Measurements from ENCODE around the gene UMAD1. TPM values are rescaled to one million over a fixed set of nuclear protein-coding genes. Genes with fewer than 3 reads are reported as not detected.

Gene UMAD1
- total RNA-seq, 1 donor from 2014 or later: 11.9 TPM

- DNase-seq: peak; percentile 31
Measured at GRCh38 chr7:7830122-7830878, 189.7 kb downstream of the UMAD1 start.

GRCh38 chr7:7832518-7832917 lies 192.0 kb downstream of the UMAD1 start:
- DNase-seq: no peak

- DNase-seq: no peak
Measured at GRCh38 chr7:7834761-7835160, 194.2 kb downstream of the UMAD1 start.

DNA sequence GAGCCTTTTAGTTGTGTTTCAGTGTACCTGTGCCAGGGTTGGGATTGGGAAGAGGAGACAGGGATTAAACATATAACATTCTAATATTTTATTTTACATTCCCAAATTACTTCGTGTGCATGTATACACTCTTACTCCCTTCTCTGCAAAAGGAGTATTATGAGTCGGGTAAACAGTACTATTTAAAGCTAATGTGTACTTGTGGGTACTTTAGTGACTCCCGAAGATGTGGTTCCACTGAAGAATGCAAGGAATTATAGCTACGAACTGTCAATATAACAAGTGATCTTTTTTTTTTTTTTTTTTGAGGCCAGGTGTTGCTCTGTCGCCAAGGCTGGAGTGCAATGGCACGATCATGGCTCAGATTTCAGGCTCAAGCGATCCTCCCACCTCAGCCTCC lies 200.5 kb downstream of the UMAD1 start:
- DNase-seq: no peak

DNA sequence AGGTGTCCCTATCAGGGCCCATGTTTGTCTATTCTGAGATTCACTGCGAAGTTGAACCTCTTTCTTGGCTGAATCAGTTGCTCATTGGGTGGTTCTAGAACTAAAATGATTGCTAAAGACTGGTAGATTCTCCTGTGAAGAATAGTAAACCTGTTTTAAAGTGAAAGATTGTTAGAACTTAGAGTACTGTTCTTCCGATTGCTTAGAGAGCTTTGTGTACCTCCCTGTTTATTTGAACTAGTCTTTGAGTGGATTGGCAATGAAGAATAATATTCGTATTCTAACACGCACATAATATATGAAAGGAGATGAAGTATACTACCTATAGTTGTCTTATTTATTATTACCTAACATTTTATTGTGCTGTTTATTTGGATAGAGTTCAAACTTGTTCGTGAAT lies 202.7 kb downstream of the UMAD1 start:
- no peak for DNase-seq

- no peak for DNase-seq
Measured at GRCh38 chr7:7843972-7844371, 203.4 kb downstream of the UMAD1 start.

- no peak for DNase-seq
Measured at GRCh38 chr7:7848246-7848645, 207.7 kb downstream of the UMAD1 start.

DNA sequence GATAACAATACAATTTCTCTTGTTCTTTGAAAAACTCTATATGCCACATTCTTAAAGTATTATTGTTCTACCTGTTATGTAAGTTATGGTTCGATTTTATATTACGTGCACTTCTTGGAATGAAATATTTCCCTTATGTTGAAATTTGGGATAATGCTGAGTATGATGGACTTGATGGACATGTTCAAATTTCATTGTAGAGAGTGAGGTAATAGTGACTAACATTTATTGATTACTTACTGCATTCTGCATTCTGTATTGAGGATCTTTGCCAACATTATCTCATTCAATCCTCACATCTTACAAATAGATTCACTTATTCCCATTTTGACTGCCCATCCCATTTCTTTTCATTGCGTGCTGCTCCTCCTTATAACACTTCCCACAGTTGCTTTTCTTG lies 208.3 kb downstream of the UMAD1 start:
- no peak for DNase-seq

- DNase-seq: no peak
Measured at GRCh38 chr7:7850150-7850549, 209.6 kb downstream of the UMAD1 start.

DNA sequence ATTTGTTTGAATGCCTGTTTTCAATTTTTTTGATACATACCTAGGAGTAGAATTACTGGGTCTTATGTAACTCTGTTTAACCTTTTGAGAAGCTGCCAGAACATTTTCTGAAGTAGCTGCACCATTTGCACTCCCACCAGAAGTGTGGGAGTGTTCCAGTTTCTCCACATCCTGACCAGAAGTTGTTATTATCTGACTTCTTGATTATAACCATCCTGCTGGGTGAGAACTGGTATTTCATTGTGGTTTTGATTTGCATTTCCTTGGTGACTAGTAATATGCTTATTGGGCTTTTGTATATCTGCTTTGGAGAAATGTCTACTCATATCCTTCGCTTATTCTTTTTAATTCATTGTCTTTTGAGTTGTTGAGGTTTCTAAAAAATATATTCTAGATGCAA lies 210.8 kb downstream of the UMAD1 start:
- no peak for DNase-seq

GRCh38 chr7:7851991-7852390 lies 211.4 kb downstream of the UMAD1 start:
- DNase-seq: no peak

DNA sequence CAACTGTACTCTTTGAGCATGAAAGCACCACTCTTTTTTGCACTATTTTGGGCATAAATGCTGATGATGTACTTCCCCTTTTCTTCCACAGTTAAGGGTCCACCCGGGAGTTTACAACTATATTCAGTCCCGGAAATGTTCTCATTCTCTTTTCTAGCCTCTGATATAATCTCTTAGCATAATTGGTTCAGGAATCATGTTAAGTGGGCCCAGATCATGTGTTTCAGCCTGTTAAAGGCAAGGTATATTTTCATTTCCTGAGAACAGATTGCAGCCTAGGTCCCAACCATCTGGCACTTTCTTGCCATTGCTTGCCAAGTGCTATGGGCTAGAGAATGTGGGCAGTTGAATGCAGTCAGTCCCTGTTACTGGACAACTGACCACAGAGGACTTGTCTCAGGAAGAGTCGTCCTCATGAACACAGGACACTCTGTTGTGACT lies 216.6 kb downstream of the UMAD1 start:
- DNase-seq: no peak

GRCh38 chr7:7858559-7858958 lies 218.0 kb downstream of the UMAD1 start:
- DNase-seq: no peak

- no peak for DNase-seq
Measured at GRCh38 chr7:7859411-7859810, 218.9 kb downstream of the UMAD1 start.

- DNase-seq: no peak
Measured at GRCh38 chr7:7861211-7861633, 220.7 kb downstream of the UMAD1 start.

- DNase-seq: no peak
Measured at GRCh38 chr7:7862393-7862792, 221.8 kb downstream of the UMAD1 start.

GRCh38 chr7:7867846-7868571 lies 227.5 kb downstream of the UMAD1 start:
- DNase-seq: peak; percentile 34

GRCh38 chr7:7868572-7868899 lies 228.0 kb downstream of the UMAD1 start:
- no peak for DNase-seq

DNA sequence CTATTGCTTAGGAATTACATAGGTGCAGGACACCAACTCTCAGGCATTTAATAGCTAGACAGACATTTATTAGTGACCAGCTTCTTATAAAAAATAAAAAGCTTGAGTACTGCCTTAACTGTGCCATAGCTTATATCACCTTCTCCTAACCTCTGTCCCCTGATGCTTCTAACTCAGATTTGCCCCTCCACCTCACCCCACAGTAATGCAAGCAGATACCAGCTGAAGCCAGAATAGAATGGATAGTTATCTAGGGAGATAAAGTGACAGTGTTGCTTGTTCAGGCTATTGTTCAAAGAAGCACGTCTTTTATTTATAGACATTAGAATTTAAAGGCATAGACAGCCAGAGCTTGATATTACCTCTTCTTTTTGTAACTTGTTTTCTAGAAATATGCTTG lies 228.5 kb downstream of the UMAD1 start:
- DNase-seq: no peak

DNA sequence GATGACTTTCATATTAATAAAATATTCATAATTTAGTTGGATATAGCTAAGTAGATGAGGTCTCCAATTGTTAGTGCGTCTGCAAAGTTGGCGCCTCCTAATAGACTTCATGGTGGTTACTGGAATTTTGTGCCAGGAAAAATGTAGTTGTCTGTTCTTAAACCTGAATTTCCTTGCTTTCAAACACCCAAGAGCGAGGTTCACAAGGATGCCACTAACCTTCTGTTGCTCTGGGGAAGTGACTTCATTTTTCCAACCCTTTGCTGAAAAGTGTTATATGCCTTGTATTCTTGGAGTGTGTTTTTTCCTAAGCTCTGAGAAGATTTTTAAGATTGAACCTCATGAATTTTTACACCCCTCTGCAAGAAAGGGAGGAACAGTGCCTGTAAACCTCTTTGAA lies 229.1 kb downstream of the UMAD1 start:
- DNase-seq: no peak

GRCh38 chr7:7870555-7870954 lies 230.0 kb downstream of the UMAD1 start:
- peak; percentile 84 for DNase-seq

GRCh38 chr7:7876419-7876818 lies 235.9 kb downstream of the UMAD1 start:
- DNase-seq: no peak

- DNase-seq: no peak
Measured at GRCh38 chr7:7881581-7881980, 241.0 kb downstream of the UMAD1 start.

DNA sequence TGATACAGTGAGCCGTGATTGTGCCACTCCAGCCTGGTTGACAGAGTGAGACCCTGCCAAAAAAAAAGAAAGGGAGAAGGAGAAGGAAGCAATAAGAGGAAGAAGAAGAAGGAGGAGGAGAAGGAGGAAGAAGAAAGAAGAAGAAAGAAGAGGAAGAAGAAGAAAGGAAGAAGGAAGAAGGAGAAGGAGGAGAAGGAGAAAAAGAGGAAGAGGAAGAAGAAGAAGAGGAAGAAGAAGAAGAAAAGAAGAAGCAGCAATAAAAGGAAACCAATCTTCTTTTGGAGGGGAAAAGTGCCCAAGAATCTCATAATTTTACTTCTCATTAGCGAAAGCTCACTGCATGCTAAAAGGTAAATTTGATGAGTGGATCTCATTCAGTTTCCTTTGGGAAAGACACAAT lies 242.3 kb downstream of the UMAD1 start:
- no peak for DNase-seq

All from tongue (tissue), 2 donors.